Skeletal muscle tissue (tissue), 4 donors: Measurements from ENCODE around the gene SMARCA4. TPM values are rescaled to one million over a fixed set of nuclear protein-coding genes. Genes with fewer than 3 reads are reported as not detected.
"Not testable (repeated sequence)": the region's sequence is repeated elsewhere in the genome, so short reads cannot be mapped to it uniquely, and the experiment has no call there.

Experiments
- H3K27ac ChIP-seq: one replicate; pipeline ENCODE4 v1.7.0; 2013; ENCODE audit warnings: mild to moderate bottlenecking, low read depth, low read length, inconsistent platforms
- H3K27me3 ChIP-seq, 3 donors: one replicate each; pipeline ENCODE4 v1.7.0; 2013; ENCODE audit warnings: low read length in 3 of 3; ENCODE audit not compliant: control insufficient read depth in 3 of 3, insufficient read depth in 3 of 3
- H3K36me3 ChIP-seq, 3 donors: one replicate each; pipeline ENCODE4 v1.7.0; 2013; ENCODE audit warnings: low read length in 3 of 3; ENCODE audit not compliant: control insufficient read depth in 3 of 3, insufficient read depth in 3 of 3
- H3K4me1 ChIP-seq, 3 donors: one replicate each; pipeline ENCODE4 v1.7.0; 2013; ENCODE audit warnings: low read length in 3 of 3, mild to moderate bottlenecking in 3 of 3; ENCODE audit not compliant: control insufficient read depth in 3 of 3, insufficient read depth in 3 of 3
- H3K4me3 ChIP-seq, 3 donors: one replicate each; pipeline ENCODE4 v1.7.0; 2013; ENCODE audit warnings: low read length in 3 of 3
- H3K9ac ChIP-seq, 3 donors: one replicate each; pipeline ENCODE4 v1.7.0; 2013; ENCODE audit warnings: low read length in 3 of 3, mild to moderate bottlenecking in 3 of 3, moderate library complexity in 2 of 3, low read depth in 1 of 3
- H3K9me3 ChIP-seq, 3 donors: one replicate each; pipeline ENCODE4 v1.7.0; 2013; ENCODE audit warnings: low read length in 3 of 3; ENCODE audit not compliant: control insufficient read depth in 3 of 3
- total RNA-seq: library from RNA; depleted of rRNA; stranded (reverse); fragments of >200 nt; gene quantifications from one replicate; pipeline ENCODE4 v1.2.3, GENCODE V29; 2014
- donor health status: Osteomylitis.

SMARCA4 gene
- total RNA-seq, 1 donor from 2014 or later: 58.5 TPM

GRCh38 chr19:11098861-11099260, 138.0 kb downstream of the SMARCA4 start:
- peaks cover 0 to 8% (median 2%) of the 10 kb centered on the region in 3 donors for H3K36me3 ChIP-seq
- H3K27me3 ChIP-seq: peaks cover 2 to 8% (median 5%) of the 10 kb centered on the region in 3 donors
- H3K9me3 ChIP-seq: peaks cover 0 to 2% (median 0%) of the 10 kb centered on the region in 3 donors
- H3K4me1 ChIP-seq: peaks cover 4 to 11% (median 5%) of the 10 kb centered on the region in 3 donors
- H3K4me3 ChIP-seq: no peak overlapping the region
- no peak overlapping the region for H3K27ac ChIP-seq
- no peak overlapping the region for H3K9ac ChIP-seq

GRCh38 chr19:11100049-11100448, 139.2 kb downstream of the SMARCA4 start:
- Histone ChIP-seq H3K4me3 (no peak overlapping the region), H3K4me1 (peaks cover 2 to 11% (median 2%) of the 10 kb centered on the region in 3 donors), H3K9ac (no peak overlapping the region), H3K36me3 (peaks cover 2 to 11% (median 2%) of the 10 kb centered on the region in 3 donors), H3K9me3 (peaks cover 0 to 2% (median 0%) of the 10 kb centered on the region in 3 donors), H3K27ac (no peak overlapping the region), H3K27me3 (peaks cover 2 to 8% (median 8%) of the 10 kb centered on the region in 3 donors)

GRCh38 chr19:11101057-11101456, 140.2 kb downstream of the SMARCA4 start:
- Histone ChIP-seq H3K36me3 (peaks cover 2 to 13% (median 5%) of the 10 kb centered on the region in 3 donors), H3K27ac (no peak overlapping the region), H3K27me3 (peaks cover 2 to 11% (median 8%) of the 10 kb centered on the region in 3 donors), H3K4me1 (peaks cover under 1 to 6% (median 2%) of the 10 kb centered on the region in 3 donors), H3K4me3 (no peak overlapping the region), H3K9me3 (peaks cover 0 to 2% (median 0%) of the 10 kb centered on the region in 3 donors), H3K9ac (no peak overlapping the region)

DNA sequence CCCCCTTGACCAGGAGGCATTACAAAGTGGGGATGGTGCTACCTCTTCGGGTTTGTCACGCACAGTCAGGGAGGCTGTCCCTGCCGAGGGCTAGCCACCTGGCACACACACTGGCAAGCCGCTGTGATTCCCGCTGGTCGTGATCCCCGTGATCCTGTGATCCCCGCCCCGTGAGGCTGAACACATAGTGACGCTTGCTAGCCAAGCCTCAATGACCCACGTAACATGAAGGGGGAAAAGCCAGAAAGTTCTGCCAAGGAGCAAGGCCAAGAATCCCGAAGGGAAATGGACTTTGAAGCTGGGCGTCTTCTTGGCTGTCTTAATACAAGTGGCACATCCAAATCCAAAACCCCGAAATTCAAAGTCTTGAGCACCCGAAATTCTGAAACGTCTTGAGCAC, 142.1 kb downstream of the SMARCA4 start:
- Histone ChIP-seq H3K36me3 (peaks cover 6 to 20% (median 9%) of the 10 kb centered on the region in 3 donors), H3K27ac (no peak overlapping the region), H3K27me3 (peaks cover 2 to 11% (median 5%) of the 10 kb centered on the region in 3 donors), H3K4me3 (no peak overlapping the region), H3K4me1 (no peaks in the 10 kb centered on the region), H3K9me3 (peaks cover 0 to 2% (median 0%) of the 10 kb centered on the region in 3 donors), H3K9ac (no peak overlapping the region)

GRCh38 chr19:11103667-11104066, 142.8 kb downstream of the SMARCA4 start:
- Histone ChIP-seq H3K36me3 (peaks cover 9 to 20% (median 9%) of the 10 kb centered on the region in 3 donors), H3K27me3 (peaks cover 0 to 11% (median 5%) of the 10 kb centered on the region in 3 donors)
- H3K4me3 ChIP-seq, H3K4me1 ChIP-seq, H3K27ac ChIP-seq, H3K9ac ChIP-seq, H3K9me3 ChIP-seq: not testable (repeated sequence)

DNA sequence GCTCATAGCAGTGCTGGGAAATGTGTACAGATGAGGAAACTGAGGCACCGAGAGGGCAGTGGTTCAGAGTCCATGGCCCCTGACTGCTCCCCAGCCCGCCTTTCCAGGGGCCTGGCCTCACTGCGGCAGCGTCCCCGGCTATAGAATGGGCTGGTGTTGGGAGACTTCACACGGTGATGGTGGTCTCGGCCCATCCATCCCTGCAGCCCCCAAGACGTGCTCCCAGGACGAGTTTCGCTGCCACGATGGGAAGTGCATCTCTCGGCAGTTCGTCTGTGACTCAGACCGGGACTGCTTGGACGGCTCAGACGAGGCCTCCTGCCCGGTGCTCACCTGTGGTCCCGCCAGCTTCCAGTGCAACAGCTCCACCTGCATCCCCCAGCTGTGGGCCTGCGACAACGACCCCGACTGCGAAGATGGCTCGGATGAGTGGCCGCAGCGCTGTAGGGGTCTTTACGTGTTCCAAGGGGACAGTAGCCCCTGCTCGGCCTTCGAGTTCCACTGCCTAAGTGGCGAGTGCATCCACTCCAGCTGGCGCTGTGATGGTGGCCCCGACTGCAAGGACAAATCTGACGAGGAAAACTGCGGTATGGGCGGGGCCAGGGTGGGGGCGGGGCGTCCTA, 144.3 kb downstream of the SMARCA4 start:
- Histone ChIP-seq H3K36me3 (peaks cover 9 to 20% (median 10%) of the 10 kb centered on the region in 3 donors), H3K4me1 (no peaks in the 10 kb centered on the region), H3K9me3 (no peaks in the 10 kb centered on the region), H3K27me3 (peaks cover 0 to 11% (median 5%) of the 10 kb centered on the region in 3 donors), H3K9ac (no peak overlapping the region), H3K27ac (no peak overlapping the region), H3K4me3 (no peak overlapping the region)

DNA sequence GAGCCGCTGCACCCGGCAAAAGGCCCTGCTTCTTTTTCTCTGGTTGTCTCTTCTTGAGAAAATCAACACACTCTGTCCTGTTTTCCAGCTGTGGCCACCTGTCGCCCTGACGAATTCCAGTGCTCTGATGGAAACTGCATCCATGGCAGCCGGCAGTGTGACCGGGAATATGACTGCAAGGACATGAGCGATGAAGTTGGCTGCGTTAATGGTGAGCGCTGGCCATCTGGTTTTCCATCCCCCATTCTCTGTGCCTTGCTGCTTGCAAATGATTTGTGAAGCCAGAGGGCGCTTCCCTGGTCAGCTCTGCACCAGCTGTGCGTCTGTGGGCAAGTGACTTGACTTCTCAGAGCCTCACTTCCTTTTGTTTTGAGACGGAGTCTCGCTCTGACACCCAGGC, 145.6 kb downstream of the SMARCA4 start:
- Histone ChIP-seq H3K9me3 (no peaks in the 10 kb centered on the region), H3K27me3 (peaks cover 0 to 11% (median 5%) of the 10 kb centered on the region in 3 donors), H3K36me3 (peaks cover 9 to 23% (median 10%) of the 10 kb centered on the region in 3 donors), H3K9ac (no peak overlapping the region), H3K27ac (no peak overlapping the region), H3K4me1 (no peaks in the 10 kb centered on the region), H3K4me3 (no peak overlapping the region)

- Histone ChIP-seq H3K9me3 (no peaks in the 10 kb centered on the region), H3K27me3 (peaks cover 0 to 5% (median 0%) of the 10 kb centered on the region in 3 donors), H3K4me1 (no peaks in the 10 kb centered on the region), H3K9ac (no peak overlapping the region), H3K27ac (no peak overlapping the region), H3K36me3 (peaks cover 10 to 20% (median 16%) of the 10 kb centered on the region in 3 donors), H3K4me3 (no peak overlapping the region)
These were observed 147.9 kb downstream of the SMARCA4 start for GRCh38 chr19:11108746-11109145.

DNA sequence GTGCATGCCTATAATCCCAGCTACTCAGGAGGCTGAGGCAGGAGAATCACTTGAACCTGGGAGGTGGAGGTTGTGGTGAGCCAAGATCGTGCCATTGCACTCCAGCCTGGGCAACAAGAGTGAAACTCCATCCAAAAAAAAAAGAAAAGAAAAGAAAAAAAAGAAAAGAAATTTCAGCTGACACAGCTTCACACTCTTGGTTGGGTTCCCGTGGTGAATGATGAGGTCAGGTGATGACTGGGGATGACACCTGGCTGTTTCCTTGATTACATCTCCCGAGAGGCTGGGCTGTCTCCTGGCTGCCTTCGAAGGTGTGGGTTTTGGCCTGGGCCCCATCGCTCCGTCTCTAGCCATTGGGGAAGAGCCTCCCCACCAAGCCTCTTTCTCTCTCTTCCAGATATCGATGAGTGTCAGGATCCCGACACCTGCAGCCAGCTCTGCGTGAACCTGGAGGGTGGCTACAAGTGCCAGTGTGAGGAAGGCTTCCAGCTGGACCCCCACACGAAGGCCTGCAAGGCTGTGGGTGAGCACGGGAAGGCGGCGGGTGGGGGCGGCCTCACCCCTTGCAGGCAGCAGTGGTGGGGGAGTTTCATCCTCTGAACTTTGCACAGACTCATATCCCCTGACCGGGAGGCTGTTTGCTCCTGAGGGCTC, 150.4 kb downstream of the SMARCA4 start:
- Histone ChIP-seq H3K4me1 (no peaks in the 10 kb centered on the region), H3K9ac (no peak overlapping the region), H3K4me3 (no peak overlapping the region), H3K27ac (no peak overlapping the region), H3K36me3 (peaks cover 14 to 17% (median 17%) of the 10 kb centered on the region in 3 donors), H3K9me3 (no peaks in the 10 kb centered on the region), H3K27me3 (no peaks in the 10 kb centered on the region)

DNA sequence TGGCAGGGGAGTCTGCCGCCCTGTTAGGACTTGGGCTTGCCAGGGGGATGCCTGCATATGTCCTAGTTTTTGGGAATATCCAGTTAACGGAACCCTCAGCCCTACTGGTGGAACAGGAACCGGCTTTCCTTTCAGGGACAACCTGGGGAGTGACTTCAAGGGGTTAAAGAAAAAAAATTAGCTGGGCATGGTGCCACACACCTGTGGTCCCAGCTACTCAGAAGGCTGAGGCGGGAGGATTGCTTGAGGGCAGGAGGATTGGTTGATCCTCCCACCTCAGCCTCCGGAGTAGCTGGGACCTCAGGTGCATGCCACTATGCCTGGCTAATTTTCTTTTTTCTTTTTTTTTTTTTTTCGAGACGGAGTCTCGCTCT, 150.9 kb downstream of the SMARCA4 start:
- Histone ChIP-seq H3K9me3 (no peaks in the 10 kb centered on the region), H3K9ac (no peak overlapping the region), H3K36me3 (peaks cover 13 to 16% (median 14%) of the 10 kb centered on the region in 3 donors), H3K4me1 (no peaks in the 10 kb centered on the region), H3K27ac (no peak overlapping the region), H3K4me3 (no peak overlapping the region), H3K27me3 (no peaks in the 10 kb centered on the region)
